GM21529 (cell line): Measurements from ENCODE around the gene MAP3K8.

ENCODE experiments used
- ATAC-seq: cut with Tn5 transposase; IDR thresholded peaks from one replicate; pipeline ENCODE4 v1.9.1; 2021; ENCODE audit not compliant: unreplicated experiment

The MAP3K8 gene

GRCh38 chr10:30433730-30434272, at the start of gene MAP3K8:
Gene MAP3K8 (plus strand): TSS chr10:30434184. CDS start chr10:30438939, 4,755 bp downstream.
- peak; percentile 61 for ATAC-seq

GRCh38 chr10:30384701-30385201, 49.2 kb upstream of the MAP3K8 start:
- ATAC-seq = peak; percentile 53

GRCh38 chr10:30386801-30387588, 47.0 kb upstream of the MAP3K8 start:
- ATAC-seq = no peak

- ATAC-seq = no peak
Observed at GRCh38 chr10:30387646-30388243, 46.2 kb upstream of the MAP3K8 start.

GRCh38 chr10:30389543-30389942, 44.4 kb upstream of the MAP3K8 start:
- ATAC-seq = no peak

GRCh38 chr10:30390207-30390606, 43.8 kb upstream of the MAP3K8 start:
- ATAC-seq = no peak

- ATAC-seq = no peak
Observed at GRCh38 chr10:30391266-30391665, 42.7 kb upstream of the MAP3K8 start.

- ATAC-seq = peak; percentile 95
Observed at GRCh38 chr10:30392564-30392990, 41.4 kb upstream of the MAP3K8 start.

GRCh38 chr10:30396293-30396692, 37.7 kb upstream of the MAP3K8 start:
- ATAC-seq = no peak

- no peak for ATAC-seq
Observed at GRCh38 chr10:30396698-30397097, 37.3 kb upstream of the MAP3K8 start.

GRCh38 chr10:30398193-30398592, 35.8 kb upstream of the MAP3K8 start:
- no peak for ATAC-seq

- ATAC-seq = peak; percentile 66
Observed at GRCh38 chr10:30398788-30399187, 35.2 kb upstream of the MAP3K8 start.

- ATAC-seq = no peak
Observed at GRCh38 chr10:30403494-30403893, 30.5 kb upstream of the MAP3K8 start.

- no peak for ATAC-seq
Observed at GRCh38 chr10:30404540-30404939, 29.4 kb upstream of the MAP3K8 start.

GRCh38 chr10:30411263-30411662, 22.7 kb upstream of the MAP3K8 start:
- ATAC-seq = no peak

GRCh38 chr10:30412901-30413300, 21.1 kb upstream of the MAP3K8 start:
- ATAC-seq = no peak

GRCh38 chr10:30413996-30414576, 19.9 kb upstream of the MAP3K8 start:
- ATAC-seq = no peak

- no peak for ATAC-seq
Observed at GRCh38 chr10:30415593-30415992, 18.4 kb upstream of the MAP3K8 start.

GRCh38 chr10:30417301-30417700, 16.7 kb upstream of the MAP3K8 start:
- no peak for ATAC-seq

GRCh38 chr10:30420266-30420665, 13.7 kb upstream of the MAP3K8 start:
- ATAC-seq = peak; percentile 65

- peak; percentile 12 for ATAC-seq
Observed at GRCh38 chr10:30420766-30421165, 13.2 kb upstream of the MAP3K8 start.
